H1 (cell line): Measurements from ENCODE around the gene GLRX. TPM values are rescaled to one million over a fixed set of nuclear protein-coding genes. Genes with fewer than 3 reads are reported as not detected.

Experiments used
- CTCF ChIA-PET: fragments of 300-600 bp; sonication (Branson Sonifier 250); formaldehyde crosslinking; loops from one replicate; lab custom pipeline; 2021; ENCODE audit not compliant: partially characterized antibody; lab: Charles Lee
- POLR2A ChIA-PET: fragments of 300-600 bp; sonication (Branson Sonifier 250); formaldehyde crosslinking; loops from one replicate; lab custom pipeline; 2021; ENCODE audit warnings: inconsistent platforms; ENCODE audit not compliant: partially characterized antibody; lab: Charles Lee
- DNase-seq, 2 experiments: peaks; one replicate each; pipeline versions ENCODE4 v3.0.0 to v3.0.0-alpha.2; 2010 to 2022; ENCODE audit warnings: low spot score in 2 of 2, low read depth in 1 of 2, mixed read lengths in 1 of 2
- FAIRE-seq: peaks from 2 replicates; lab custom pipeline; 2011; peaks lifted over from hg19 to GRCh38; lab: Jason Lieb, UNC
- H2AFZ ChIP-seq: 2 replicates; pipeline ENCODE4 v1.8.1; 2012; ENCODE audit warnings: low read length, inconsistent platforms
- H2AK5ac ChIP-seq: 2 replicates; pipeline ENCODE4 v1.6.1; 2013; ENCODE audit warnings: low read depth, low read length
- H2BK120ac ChIP-seq: replicated peaks from 2 replicates; pipeline ENCODE3; 2013; ENCODE audit warnings: low read depth, low read length, inconsistent platforms
- H2BK12ac ChIP-seq: 2 replicates; pipeline ENCODE4 v1.6.1; 2013; ENCODE audit warnings: low read depth, low read length
- H2BK15ac ChIP-seq: 2 replicates; pipeline ENCODE4 v1.6.1; 2013; ENCODE audit warnings: low read length
- H2BK20ac ChIP-seq: 2 replicates; pipeline ENCODE4 v1.6.1; 2013; ENCODE audit warnings: low read length
- H2BK5ac ChIP-seq: 2 replicates; pipeline ENCODE4 v1.6.1; 2013; ENCODE audit warnings: low read depth, low read length
- H3K14ac ChIP-seq: 2 replicates; pipeline ENCODE4 v1.6.1; 2013; ENCODE audit warnings: inconsistent platforms; ENCODE audit not compliant: insufficient read length
- H3K18ac ChIP-seq: 2 replicates; pipeline ENCODE4 v1.6.1; 2013; ENCODE audit warnings: low read length; ENCODE audit errors: extremely low read depth
- H3K23ac ChIP-seq: 2 replicates; pipeline ENCODE4 v1.6.1; 2013; ENCODE audit warnings: inconsistent platforms; ENCODE audit not compliant: insufficient read length
- H3K23me2 ChIP-seq: 2 replicates; pipeline ENCODE4 v1.6.1; 2013; ENCODE audit warnings: low read depth, low read length
- H3K27ac ChIP-seq: 2 replicates; pipeline ENCODE4 v1.6.1; 2011; ENCODE audit warnings: low read depth, low read length, inconsistent platforms
- H3K27me3 ChIP-seq, 4 experiments: replicated peaks in 1 of 4; 1 replicate in 1 of 4; 2 replicates in 3 of 4; pipeline versions ENCODE4 v1.6.1 to v1.8.1; 2011 to 2013; ENCODE audit warnings: low read length in 3 of 4, mild to moderate bottlenecking in 3 of 4, inconsistent platforms in 2 of 4, mixed read lengths in 2 of 4, moderate library complexity in 1 of 4; ENCODE audit not compliant: control insufficient read depth in 3 of 4, insufficient read depth in 3 of 4; ENCODE audit errors: extremely low read depth in 1 of 4
- H3K36me3 ChIP-seq, 4 experiments: 2 replicates each; pipeline versions ENCODE4 v1.6.1 to v1.8.1; 2011 to 2013; ENCODE audit warnings: mild to moderate bottlenecking in 4 of 4, low read length in 3 of 4, moderate library complexity in 2 of 4, control low read depth in 1 of 4, inconsistent platforms in 1 of 4; ENCODE audit not compliant: insufficient read depth in 4 of 4, control insufficient read depth in 2 of 4
- H3K4ac ChIP-seq: replicated peaks from 2 replicates; pipeline ENCODE3; 2013; ENCODE audit warnings: low read length, low read depth, mixed read lengths, inconsistent platforms; ENCODE audit not compliant: insufficient read length
- H3K4me1 ChIP-seq, 4 experiments: replicated peaks in 1 of 4; 1 replicate in 1 of 4; 2 replicates in 3 of 4; pipeline versions ENCODE4 v1.6.1 to v1.8.1; 2011 to 2013; ENCODE audit warnings: low read length in 3 of 4, inconsistent platforms in 2 of 4, mixed read lengths in 1 of 4; ENCODE audit not compliant: insufficient read depth in 4 of 4, control insufficient read depth in 3 of 4
- H3K4me2 ChIP-seq, 2 experiments: 2 replicates each; pipeline versions ENCODE4 v1.6.1 to v1.8.1; 2011 to 2013; ENCODE audit warnings: low read depth in 2 of 2, low read length in 2 of 2, control low read depth in 1 of 2, inconsistent platforms in 1 of 2, mild to moderate bottlenecking in 1 of 2; ENCODE audit not compliant: insufficient read depth in 1 of 2
- H3K4me3 ChIP-seq, 4 experiments: fragments of 200-600, 300-600 bp in 1 of 4; sonication (generic), shearing (Covaris generic), sonication (Bioruptor Twin) in 1 of 4; 2 replicates each; pipeline versions ENCODE4 v1.5.1 to v1.8.1; 2011 to 2016; ENCODE audit warnings: low read length in 4 of 4, low read depth in 3 of 4, control low read depth in 2 of 4, inconsistent platforms in 2 of 4, mild to moderate bottlenecking in 2 of 4, mixed read lengths in 1 of 4, moderate library complexity in 1 of 4; ENCODE audit not compliant: insufficient read depth in 2 of 4; ENCODE audit errors: extremely low read depth in 1 of 4
- H3K56ac ChIP-seq: replicated peaks from 2 replicates; pipeline ENCODE3; 2013; ENCODE audit warnings: low read depth, mild to moderate bottlenecking, mixed read lengths, low read length, inconsistent platforms; ENCODE audit not compliant: insufficient read length
- H3K79me1 ChIP-seq: 2 replicates; pipeline ENCODE4 v1.6.1; 2013; ENCODE audit warnings: low read depth, low read length, control low read depth
- H3K79me2 ChIP-seq, 2 experiments: 2 replicates each; pipeline versions ENCODE4 v1.6.1 to v1.8.1; 2012 to 2013; ENCODE audit warnings: low read length in 2 of 2, mild to moderate bottlenecking in 2 of 2, inconsistent platforms in 1 of 2; ENCODE audit not compliant: insufficient read depth in 2 of 2, control insufficient read depth in 1 of 2
- H3K9ac ChIP-seq, 4 experiments: replicated peaks in 1 of 4; 1 replicate in 1 of 4; 2 replicates in 3 of 4; pipeline versions ENCODE4 v1.6.1 to v1.8.1; 2011 to 2013; ENCODE audit warnings: low read depth in 3 of 4, low read length in 3 of 4, control low read depth in 2 of 4, mild to moderate bottlenecking in 2 of 4, moderate library complexity in 2 of 4, inconsistent platforms in 1 of 4; ENCODE audit errors: extremely low read depth in 1 of 4
- H3K9me3 ChIP-seq, 2 experiments: 2 replicates each; pipeline versions ENCODE4 v1.6.1 to v1.8.1; 2012 to 2013; ENCODE audit warnings: mild to moderate bottlenecking in 2 of 2, moderate library complexity in 2 of 2, control low read depth in 1 of 2, inconsistent platforms in 1 of 2, low read depth in 1 of 2, low read length in 1 of 2, mixed read lengths in 1 of 2; ENCODE audit not compliant: insufficient read depth in 2 of 2
- H4K20me1 ChIP-seq, 2 experiments: replicated peaks in 1 of 2; 2 replicates each; pipeline versions ENCODE3 to v1.8.1; 2011 to 2013; ENCODE audit warnings: inconsistent platforms in 2 of 2, low read length in 2 of 2, mild to moderate bottlenecking in 1 of 2; ENCODE audit not compliant: insufficient read depth in 2 of 2, control insufficient read depth in 1 of 2
- H4K5ac ChIP-seq: 2 replicates; pipeline ENCODE4 v1.6.1; 2013; ENCODE audit warnings: low read length, low read depth, mixed read lengths, inconsistent platforms; ENCODE audit not compliant: insufficient read length
- H4K8ac ChIP-seq: 2 replicates; pipeline ENCODE4 v1.8.0; 2013; ENCODE audit warnings: mild to moderate bottlenecking, moderate library complexity, low read length, inconsistent platforms; ENCODE audit not compliant: insufficient read depth; ENCODE audit errors: extremely low read depth
- H4K91ac ChIP-seq: replicated peaks from 2 replicates; pipeline ENCODE3; 2013; ENCODE audit warnings: low read length, mixed read lengths, inconsistent platforms; ENCODE audit not compliant: insufficient read length
- SAP30 ChIP-seq: fragments of 300-600 bp; sonication (generic); IDR thresholded peaks from 2 replicates; pipeline ENCODE4 v1.7.1; 2012; ENCODE audit warnings: low read length, moderate library complexity, mild to moderate bottlenecking, inconsistent platforms; ENCODE audit not compliant: insufficient read depth, insufficient replicate concordance
- WGBS, 2 experiments: shearing (Covaris generic) in 1 of 2; methylation state at CpG; one replicate each; pipeline versions ENCODE4 v1.1.6 to v1.1.7; 2013 to 2015; ENCODE audit warnings: low lambda C conversion rate in 2 of 2, mixed read lengths in 2 of 2, inconsistent platforms in 1 of 2, low coverage in 1 of 2, missing lambda C conversion rate in 1 of 2; ENCODE audit not compliant: insufficient replicate concordance in 2 of 2, insufficient coverage in 1 of 2, insufficient read length in 1 of 2; ENCODE audit errors: extremely low coverage in 1 of 2, missing lambda C conversion rate in 1 of 2; 5-methylcytosine and 5-hydroxymethylcytosine counted together
- polyA plus RNA-seq, 7 experiments: library from polyadenylated mRNA; depleted of rRNA in 3 of 7; stranded (reverse) in 5 of 7; unstranded in 2 of 7; fragments of >200 nt in 5 of 7; fragments of 200-250 nt in 2 of 7; gene quantifications; 1 replicate in 5 of 7; 2 replicates in 1 of 7; 4 replicates in 1 of 7; pipeline versions ENCODE4 v1.2.1 to v1.2.3, GENCODE V29; 2011 to 2013; ENCODE audit warnings: missing spikeins in 2 of 7, mixed read lengths in 2 of 7
- total RNA-seq: library from RNA; stranded (reverse); fragmentation: NEBNext Ultra II Directional; extraction: Animal tissue kit (Norgen Biotek cat#: 25700); gene quantifications from 2 replicates; pipeline ENCODE4 v1.2.1, GENCODE V29; 2021

The GLRX gene
- total and polyA plus RNA-seq, 2 of the 8 experiments (the other 6 are each of a cell fraction or from before 2014, with no cell fraction given): 22.9 to 31.2 TPM

DNA sequence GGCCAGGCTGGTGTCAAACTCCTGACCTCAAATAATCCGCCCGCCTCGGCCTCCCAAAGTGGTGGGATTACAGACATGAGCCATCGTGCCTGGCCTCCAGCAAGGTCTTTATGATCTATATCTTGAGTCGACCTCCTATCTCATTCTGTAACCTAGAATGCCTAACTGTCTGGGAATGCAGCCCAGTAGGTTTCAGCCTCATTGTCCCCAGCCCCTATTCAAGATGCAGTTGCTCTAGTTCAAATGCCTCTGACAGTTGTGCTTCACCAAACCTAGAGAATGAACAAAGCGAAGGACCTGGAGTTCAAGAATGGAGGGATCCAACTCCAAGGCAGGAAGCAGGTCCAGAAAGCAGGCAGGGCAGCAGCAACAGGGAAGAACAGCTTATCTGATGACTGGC lies 30.8 kb downstream of the GLRX start:
- DNase-seq (no peak), FAIRE-seq (no peak)
- H3K14ac ChIP-seq: no peak overlapping the region
- no peak overlapping the region for H3K4me3 ChIP-seq
- no peak overlapping the region for H2AK5ac ChIP-seq
- H2AFZ ChIP-seq: no peak overlapping the region
- no peak overlapping the region for H3K4ac ChIP-seq
- H3K4me1 ChIP-seq: no peaks in the 10 kb centered on the region
- no peak overlapping the region for H2BK5ac ChIP-seq
- H4K5ac ChIP-seq: no peak overlapping the region
- H3K79me2 ChIP-seq: no peaks in the 10 kb centered on the region
- H3K4me2 ChIP-seq: no peak overlapping the region
- no peak overlapping the region for H3K23ac ChIP-seq
- H4K20me1 ChIP-seq: peaks cover 0 to 2% of the 10 kb centered on the region in 2 experiments
- no peaks in the 10 kb centered on the region for H3K79me1 ChIP-seq
- no peaks in the 10 kb centered on the region for H3K23me2 ChIP-seq
- H4K91ac ChIP-seq: no peak overlapping the region
- H2BK12ac ChIP-seq: no peak overlapping the region
- H3K18ac ChIP-seq: no peak overlapping the region
- H2BK120ac ChIP-seq: no peak overlapping the region
- POLR2A ChIA-PET: no interaction called here
- H3K56ac ChIP-seq: no peak overlapping the region
- no peaks in the 10 kb centered on the region for H3K9me3 ChIP-seq
- H4K8ac ChIP-seq: no peak overlapping the region
- no peak for TF ChIP-seq SAP30
- H3K36me3 ChIP-seq: no peaks in the 10 kb centered on the region
- WGBS, 2 experiments: 93% methylated on average over 3 of the region's 6 CpGs; no CpG with 5 or more reads in 1 of the 2 experiments
- CTCF ChIA-PET: interaction anchor here (0.7 to 4.7 kb wide), 8 partner anchors 10 to 127 kb away, joined by 3 to 29 read pairs (median 6); no protein-coding TSS in a partner anchor
- H2BK15ac ChIP-seq: no peak overlapping the region
- peaks cover 0 to 1% (median 0%) of the 10 kb centered on the region in 4 experiments; a peak in 1 of 7 replicates for H3K27me3 ChIP-seq
- H2BK20ac ChIP-seq: no peak overlapping the region
- no peak overlapping the region for H3K9ac ChIP-seq
- H3K27ac ChIP-seq: no peak overlapping the region
